Activated naive CD4-positive, alpha-beta T cell treated with anti-CD3 and anti-CD28 coated beads, Interleukin-2, amount 50 U/mL, for 72 hours (primary cell): ENCODE data around the gene FAM83D. TPM values are rescaled to one million over a fixed set of nuclear protein-coding genes. Genes with fewer than 3 reads are reported as not detected.

ENCODE experiments used
- ATAC-seq, 2 donors: fragments of 150-1000 bp; cut with Tn5 transposase; 2 replicates each; pipeline ENCODE4 v1.10.0; 2021; ENCODE audit warnings: mild to moderate bottlenecking in 2 of 2, moderate library complexity in 2 of 2
- DNase-seq, 2 donors: peaks; one replicate each; pipeline ENCODE4 v3.0.0; 2021 to 2022; ENCODE audit warnings: low spot score in 2 of 2
- H3K27ac Mint-ChIP-seq, 2 donors: one replicate each; pipeline ENCODE4 v1.8.0; 2022; ENCODE audit warnings: mild to moderate bottlenecking in 2 of 2, mixed read lengths in 2 of 2
- H3K36me3 Mint-ChIP-seq, 2 donors: one replicate each; pipeline ENCODE4 v1.8.0; 2022; ENCODE audit warnings: mixed read lengths in 2 of 2
- H3K9me3 Mint-ChIP-seq, 2 donors: one replicate each; pipeline ENCODE4 v1.8.0; 2022; ENCODE audit warnings: mixed read lengths in 2 of 2
- total RNA-seq, 2 donors: library from RNA; stranded (reverse); gene quantifications; one replicate each; pipeline ENCODE4 v1.2.3, GENCODE V29; 2022

FAM83D gene
- total RNA-seq, 2 donors from 2014 or later = 14.5 to 18.4 TPM

GRCh38 chr20:38965264-38965663 lies 39.0 kb downstream of the FAM83D start:
- Mint-ChIP-seq H3K9me3 (no peaks in the 10 kb centered on the region), H3K36me3 (peaks cover 15 to 16% of the 10 kb centered on the region in 2 donors), H3K27ac (no peak overlapping the region)
- ATAC-seq (no peak), DNase-seq (no peak)

GRCh38 chr20:38968090-38968489 lies 41.9 kb downstream of the FAM83D start:
- peaks cover 0 to 7% of the 10 kb centered on the region in 2 donors for H3K36me3 Mint-ChIP-seq
- no peaks in the 10 kb centered on the region for H3K9me3 Mint-ChIP-seq
- H3K27ac Mint-ChIP-seq = no peak overlapping the region
- DNase-seq = no peak
- no peak for ATAC-seq

GRCh38 chr20:38969708-38970107 lies 43.5 kb downstream of the FAM83D start:
- Mint-ChIP-seq H3K27ac (no peak overlapping the region), H3K36me3 (peaks cover 0 to 7% of the 10 kb centered on the region in 2 donors), H3K9me3 (no peaks in the 10 kb centered on the region)
- ATAC-seq (no peak), DNase-seq (no peak)

- peaks cover 0 to 7% of the 10 kb centered on the region in 2 donors for H3K36me3 Mint-ChIP-seq
- H3K27ac Mint-ChIP-seq = no peak overlapping the region
- no peak for DNase-seq
- H3K9me3 Mint-ChIP-seq = no peaks in the 10 kb centered on the region
- ATAC-seq = peak in 1 of 2 donors; percentile 38
These were observed 44.1 kb downstream of the FAM83D start for GRCh38 chr20:38970302-38970701.

GRCh38 chr20:38973107-38973506 lies 46.9 kb downstream of the FAM83D start:
- DNase-seq (no peak), ATAC-seq (no peak)
- Mint-ChIP-seq H3K27ac (no peak overlapping the region), H3K9me3 (no peaks in the 10 kb centered on the region), H3K36me3 (peaks cover 0 to 7% of the 10 kb centered on the region in 2 donors)

- Mint-ChIP-seq H3K36me3 (peaks cover 0 to 7% of the 10 kb centered on the region in 2 donors), H3K9me3 (no peaks in the 10 kb centered on the region), H3K27ac (no peak overlapping the region)
- ATAC-seq (no peak), DNase-seq (no peak)
These were observed 47.4 kb downstream of the FAM83D start for GRCh38 chr20:38973645-38974044.

- Mint-ChIP-seq H3K36me3 (peaks cover 0 to 1% of the 10 kb centered on the region in 2 donors), H3K9me3 (no peaks in the 10 kb centered on the region), H3K27ac (no peak overlapping the region)
- no peak for DNase-seq
- ATAC-seq = peak; percentile 29 to 69
These were observed 49.4 kb downstream of the FAM83D start for GRCh38 chr20:38975539-38976120.

- no peak overlapping the region for H3K27ac Mint-ChIP-seq
- no peaks in the 10 kb centered on the region for H3K36me3 Mint-ChIP-seq
- DNase-seq (no peak), ATAC-seq (no peak)
- no peaks in the 10 kb centered on the region for H3K9me3 Mint-ChIP-seq
These were observed 53.2 kb downstream of the FAM83D start for GRCh38 chr20:38979434-38979833.

GRCh38 chr20:38979842-38980241 lies 53.6 kb downstream of the FAM83D start:
- Mint-ChIP-seq H3K27ac (no peak overlapping the region), H3K36me3 (no peaks in the 10 kb centered on the region)

GRCh38 chr20:38982291-38982690 lies 56.1 kb downstream of the FAM83D start:
- ATAC-seq (no peak), DNase-seq (no peak)
- H3K36me3 Mint-ChIP-seq = no peaks in the 10 kb centered on the region
- H3K9me3 Mint-ChIP-seq = no peaks in the 10 kb centered on the region
- no peak overlapping the region for H3K27ac Mint-ChIP-seq

More at GRCh38 chr20:38979842-38980241, 53.6 kb downstream of the FAM83D start:
- no peaks in the 10 kb centered on the region for H3K9me3 Mint-ChIP-seq
- DNase-seq (no peak), ATAC-seq (no peak)

GRCh38 chr20:38985060-38985459 lies 58.8 kb downstream of the FAM83D start:
- no peaks in the 10 kb centered on the region for H3K9me3 Mint-ChIP-seq
- DNase-seq (no peak), ATAC-seq (no peak)
- no peak overlapping the region for H3K27ac Mint-ChIP-seq
- no peaks in the 10 kb centered on the region for H3K36me3 Mint-ChIP-seq

- no peak for DNase-seq
These were observed 59.5 kb downstream of the FAM83D start for GRCh38 chr20:38985603-38986170.

GRCh38 chr20:38986663-38987062 lies 60.4 kb downstream of the FAM83D start:
- ATAC-seq (no peak), DNase-seq (no peak)
- Mint-ChIP-seq H3K27ac (no peak overlapping the region), H3K36me3 (no peaks in the 10 kb centered on the region), H3K9me3 (no peaks in the 10 kb centered on the region)

More at GRCh38 chr20:38985603-38986170, 59.5 kb downstream of the FAM83D start:
- no peak overlapping the region for H3K27ac Mint-ChIP-seq
- no peak for ATAC-seq
- H3K36me3 Mint-ChIP-seq = no peaks in the 10 kb centered on the region
- H3K9me3 Mint-ChIP-seq = no peaks in the 10 kb centered on the region

GRCh38 chr20:38987777-38988176 lies 61.6 kb downstream of the FAM83D start:
- no peak for ATAC-seq

GRCh38 chr20:38990728-38991127 lies 64.5 kb downstream of the FAM83D start:
- H3K27ac Mint-ChIP-seq = no peak overlapping the region
- no peaks in the 10 kb centered on the region for H3K36me3 Mint-ChIP-seq
- ATAC-seq = no peak
- no peak for DNase-seq
- no peaks in the 10 kb centered on the region for H3K9me3 Mint-ChIP-seq

More at GRCh38 chr20:38987777-38988176, 61.6 kb downstream of the FAM83D start:
- H3K9me3 Mint-ChIP-seq = no peaks in the 10 kb centered on the region
- DNase-seq = no peak
- no peak overlapping the region for H3K27ac Mint-ChIP-seq
- H3K36me3 Mint-ChIP-seq = no peaks in the 10 kb centered on the region

- Mint-ChIP-seq H3K27ac (no peak overlapping the region), H3K9me3 (no peaks in the 10 kb centered on the region), H3K36me3 (peaks cover 0 to 4% of the 10 kb centered on the region in 2 donors)
- DNase-seq = no peak
- no peak for ATAC-seq
These were observed 65.8 kb downstream of the FAM83D start for GRCh38 chr20:38991814-38992704.

GRCh38 chr20:38995536-38996044 lies 69.4 kb downstream of the FAM83D start:
- peaks cover 15 to 19% of the 10 kb centered on the region in 2 donors for H3K36me3 Mint-ChIP-seq
- ATAC-seq (no peak), DNase-seq (no peak)
- no peaks in the 10 kb centered on the region for H3K9me3 Mint-ChIP-seq
- H3K27ac Mint-ChIP-seq = no peak overlapping the region
